Measurements from ENCODE around the gene UTP18. TPM values are rescaled to one million over a fixed set of nuclear protein-coding genes. Genes with fewer than 3 reads are reported as not detected.

The UTP18 gene
- total RNA-seq (ENCODE audit: low replicate concordance): 78.7 and 107 TPM in 2 replicates

DNA sequence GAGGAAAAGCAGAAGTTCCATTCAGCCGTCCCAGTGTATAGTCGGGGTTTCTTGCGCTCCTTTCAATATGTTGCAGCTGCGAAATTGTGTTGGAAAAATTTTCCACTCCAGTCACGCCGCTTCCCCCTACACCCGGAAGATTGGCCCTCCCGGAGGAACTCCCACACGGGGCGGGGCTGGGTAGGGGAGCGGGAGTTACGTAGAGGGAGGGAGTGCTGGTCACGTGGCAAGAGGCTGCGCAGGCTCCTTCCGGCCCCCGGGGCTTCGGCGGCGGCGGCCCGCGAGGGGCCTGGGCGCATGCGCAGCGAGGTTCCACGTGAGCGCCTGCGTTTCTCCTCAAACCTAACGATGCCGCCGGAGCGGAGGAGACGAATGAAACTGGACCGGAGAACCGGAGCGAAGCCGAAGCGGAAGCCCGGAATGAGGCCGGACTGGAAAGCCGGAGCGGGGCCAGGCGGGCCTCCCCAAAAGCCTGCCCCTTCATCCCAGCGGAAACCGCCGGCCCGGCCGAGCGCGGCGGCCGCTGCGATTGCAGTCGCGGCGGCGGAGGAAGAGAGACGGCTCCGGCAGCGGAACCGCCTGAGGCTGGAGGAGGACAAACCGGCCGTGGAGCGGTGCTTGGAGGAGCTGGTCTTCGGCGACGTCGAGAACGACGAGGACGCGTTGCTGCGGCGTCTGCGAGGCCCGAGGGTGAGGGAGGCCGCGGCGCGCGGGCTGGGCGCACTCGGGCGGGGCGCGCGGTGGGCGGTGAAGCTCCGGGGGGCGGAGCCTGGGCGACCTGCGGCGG is at the start of gene UTP18:
Gene UTP18, plus strand, starts transcription at position 310 of the 787 bp plus-strand sequence. Its CDS starts 39 bp downstream, at position 349.
- H3K27ac Mint-ChIP-seq: peak within 1 kb of the TSS; percentile 100
- peak; percentile 99 for DNase-seq (ENCODE audit: low spot score)
- Histone ChIP-seq H4K20me1 (ENCODE audit: low read depth) (peaks cover 72% of the 10 kb centered on the region), H3K79me2 (ENCODE audit: low read depth) (peaks cover 88% of the 10 kb centered on the region), H3K9me3 (ENCODE audit: low read depth) (no peaks in the 10 kb centered on the region), H3K27ac (peak within 1 kb of the TSS; percentile 98), H3K36me3 (peaks cover 5% of the 10 kb centered on the region), H2AFZ (replicated peaks) (peak within 1 kb of the TSS; percentile 96), H3F3A (ENCODE audit: low read depth) (peaks cover 18% of the 10 kb centered on the region), H3K4me2 (peak within 1 kb of the TSS; percentile 93), H3K4me3 (peak within 1 kb of the TSS; percentile 66), H3K27me3 (no peaks in the 10 kb centered on the region), H3K9ac (peak within 1 kb of the TSS; percentile 95), H3K4me1 (peaks cover 30% of the 10 kb centered on the region)
- H3K9me3 Mint-ChIP-seq: peaks cover 3% of the 10 kb centered on the region
- peaks cover 33% of the 10 kb centered on the region for H3K4me1 Mint-ChIP-seq
- peaks cover 5% of the 10 kb centered on the region for H3K27me3 Mint-ChIP-seq (ENCODE audit: insufficient read depth, low read depth)
- peak within 1 kb of the TSS; percentile 96 for H3K4me3 Mint-ChIP-seq
- TF ChIP-seq EZH2phosphoT487 (IDR thresholded peaks at IDR 0.05) (no peak), EZH2 (IDR thresholded peaks at IDR 0.05) (no peak)
- TF ChIP-seq, protein P1, sequence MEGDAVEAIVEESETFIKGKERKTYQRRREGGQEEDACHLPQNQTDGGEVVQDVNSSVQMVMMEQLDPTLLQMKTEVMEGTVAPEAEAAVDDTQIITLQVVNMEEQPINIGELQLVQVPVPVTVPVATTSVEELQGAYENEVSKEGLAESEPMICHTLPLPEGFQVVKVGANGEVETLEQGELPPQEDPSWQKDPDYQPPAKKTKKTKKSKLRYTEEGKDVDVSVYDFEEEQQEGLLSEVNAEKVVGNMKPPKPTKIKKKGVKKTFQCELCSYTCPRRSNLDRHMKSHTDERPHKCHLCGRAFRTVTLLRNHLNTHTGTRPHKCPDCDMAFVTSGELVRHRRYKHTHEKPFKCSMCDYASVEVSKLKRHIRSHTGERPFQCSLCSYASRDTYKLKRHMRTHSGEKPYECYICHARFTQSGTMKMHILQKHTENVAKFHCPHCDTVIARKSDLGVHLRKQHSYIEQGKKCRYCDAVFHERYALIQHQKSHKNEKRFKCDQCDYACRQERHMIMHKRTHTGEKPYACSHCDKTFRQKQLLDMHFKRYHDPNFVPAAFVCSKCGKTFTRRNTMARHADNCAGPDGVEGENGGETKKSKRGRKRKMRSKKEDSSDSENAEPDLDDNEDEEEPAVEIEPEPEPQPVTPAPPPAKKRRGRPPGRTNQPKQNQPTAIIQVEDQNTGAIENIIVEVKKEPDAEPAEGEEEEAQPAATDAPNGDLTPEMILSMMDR (IDR thresholded peaks at IDR 0.05): no peak
- H3K36me3 Mint-ChIP-seq: peaks cover 9% of the 10 kb centered on the region

DNA sequence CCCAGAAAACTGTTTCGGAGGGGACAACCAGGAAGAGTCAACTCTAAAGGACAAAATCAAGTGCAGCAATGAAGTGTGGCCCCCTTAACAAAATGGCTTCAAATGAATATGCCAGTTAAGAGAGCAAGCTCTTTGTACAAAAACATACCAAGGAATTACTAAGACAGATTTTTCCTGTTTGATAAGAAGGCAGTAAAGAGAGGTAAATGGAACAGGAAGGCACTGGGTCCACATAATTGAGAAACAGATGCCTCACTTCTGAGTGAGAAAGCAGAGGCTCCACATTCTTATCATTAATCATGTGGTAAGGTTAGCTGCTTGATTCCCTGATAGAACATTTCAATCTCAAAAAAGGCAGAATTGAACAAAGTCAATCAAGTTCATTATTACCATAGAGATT is 45.4 kb upstream of the UTP18 start:
- no peaks in the 10 kb centered on the region for H3K9me3 ChIP-seq (ENCODE audit: low read depth)
- peaks cover 13% of the 10 kb centered on the region for H3K36me3 Mint-ChIP-seq
- no peak overlapping the region for H3K27ac Mint-ChIP-seq
- no peaks in the 10 kb centered on the region for H3K4me1 Mint-ChIP-seq
- H3K27me3 ChIP-seq: no peaks in the 10 kb centered on the region
- H3K79me2 ChIP-seq (ENCODE audit: low read depth): no peaks in the 10 kb centered on the region
- DNase-seq (ENCODE audit: low spot score): no peak
- no peak overlapping the region for H3K4me3 ChIP-seq
- H3K9me3 Mint-ChIP-seq: no peaks in the 10 kb centered on the region
- H3F3A ChIP-seq (ENCODE audit: low read depth): peaks cover 4% of the 10 kb centered on the region
- H3K4me3 Mint-ChIP-seq: no peak overlapping the region
- H3K36me3 ChIP-seq: peaks cover 24% of the 10 kb centered on the region
- no peaks in the 10 kb centered on the region for H3K4me1 ChIP-seq
- TF ChIP-seq, protein P1 (IDR thresholded peaks at IDR 0.05): no peak
- no peak for TF ChIP-seq EZH2phosphoT487 (IDR thresholded peaks at IDR 0.05)
- no peaks in the 10 kb centered on the region for H4K20me1 ChIP-seq (ENCODE audit: low read depth)
- H2AFZ ChIP-seq (replicated peaks): no peak overlapping the region
- H3K9ac ChIP-seq: no peak overlapping the region
- no peak overlapping the region for H3K4me2 ChIP-seq
- no peaks in the 10 kb centered on the region for H3K27me3 Mint-ChIP-seq (ENCODE audit: insufficient read depth, low read depth)
- no peak overlapping the region for H3K27ac ChIP-seq

DNA sequence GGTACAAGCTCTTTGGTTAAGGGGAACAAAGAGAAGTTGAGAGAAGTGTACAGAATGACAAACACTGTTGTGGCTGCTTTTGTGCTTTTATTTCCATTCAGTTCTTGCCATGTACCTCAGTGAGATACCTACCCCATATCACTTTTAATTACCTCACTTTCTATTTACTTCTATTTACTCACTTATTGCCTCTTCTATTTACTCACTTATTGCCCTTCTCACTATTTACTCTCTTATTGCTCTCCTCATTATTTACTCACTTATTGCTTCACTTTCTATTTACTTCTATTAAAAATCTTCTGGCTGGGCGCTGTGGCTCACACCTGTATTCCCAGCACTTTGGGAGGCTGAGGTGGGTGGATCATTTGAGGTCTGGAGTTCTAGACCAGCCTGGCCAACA is 42.4 kb upstream of the UTP18 start:
- no peaks in the 10 kb centered on the region for H3K27me3 Mint-ChIP-seq (ENCODE audit: insufficient read depth, low read depth)
- no peaks in the 10 kb centered on the region for H3K9me3 Mint-ChIP-seq
- Histone ChIP-seq H4K20me1 (ENCODE audit: low read depth) (peaks cover 3% of the 10 kb centered on the region), H3K9me3 (ENCODE audit: low read depth) (no peaks in the 10 kb centered on the region), H3K4me1 (no peaks in the 10 kb centered on the region), H2AFZ (replicated peaks) (no peak overlapping the region), H3K36me3 (peaks cover 24% of the 10 kb centered on the region), H3F3A (ENCODE audit: low read depth) (peaks cover 4% of the 10 kb centered on the region), H3K4me2 (no peak overlapping the region), H3K79me2 (ENCODE audit: low read depth) (no peaks in the 10 kb centered on the region), H3K4me3 (no peak overlapping the region), H3K9ac (no peak overlapping the region), H3K27me3 (no peaks in the 10 kb centered on the region), H3K27ac (no peak overlapping the region)
- TF ChIP-seq, protein P1 (IDR thresholded peaks at IDR 0.05): no peak
- TF ChIP-seq EZH2phosphoT487 (IDR thresholded peaks at IDR 0.05): no peak
- TF ChIP-seq EZH2 (IDR thresholded peaks at IDR 0.05): no peak
- no peaks in the 10 kb centered on the region for H3K4me1 Mint-ChIP-seq
- no peak overlapping the region for H3K27ac Mint-ChIP-seq
- H3K4me3 Mint-ChIP-seq: no peak overlapping the region
- peaks cover 16% of the 10 kb centered on the region for H3K36me3 Mint-ChIP-seq
- no peak for DNase-seq (ENCODE audit: low spot score)

Data from neural progenitor cell (in vitro differentiated cells).